ENCODE data around the gene C14orf119.

Gene C14orf119

GRCh38 chr14:23093991-23094665, 1.2 kb upstream of the C14orf119 start:
- H3K4me3 ChIP-seq (ENCODE audit: control insufficient read depth, low read depth, low read length) = peak overlapping the region; percentile 91
- TF ChIP-seq CTCF (IDR thresholded peaks at IDR 0.05; ENCODE audit: control insufficient read depth, insufficient read depth, low read depth, low read length, missing control alignments) = peak; percentile 31
- no peak for DNase-seq (ENCODE audit: low read depth)

DNA sequence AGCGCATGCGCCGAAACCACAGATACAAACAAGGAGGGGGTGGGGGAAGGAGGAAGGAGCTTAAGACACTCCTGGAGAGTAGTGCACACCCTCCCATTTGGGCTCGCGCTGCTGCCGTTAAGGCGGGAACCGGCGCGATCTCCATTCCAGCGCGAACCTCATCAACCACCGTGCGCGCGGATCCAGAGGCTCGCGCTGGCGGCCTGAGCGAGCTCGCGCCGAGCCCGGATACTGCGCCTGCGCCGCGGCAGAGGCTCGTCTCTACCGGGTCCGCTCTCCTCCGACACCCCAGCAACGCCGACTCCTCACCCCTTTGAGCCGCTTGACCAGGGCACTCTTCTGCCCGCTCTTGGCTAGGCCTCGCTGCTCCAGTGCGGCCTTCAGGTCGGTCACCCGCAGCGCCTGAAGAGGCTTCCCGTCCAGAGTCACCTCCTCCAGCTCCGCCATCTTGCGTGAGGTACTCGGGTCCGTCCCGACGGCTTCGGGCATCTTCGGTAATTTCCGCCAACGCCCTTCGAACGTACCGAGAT, 574 bp upstream of the C14orf119 start, which contains the start of gene ACIN1:
Gene ACIN1 (minus strand): TSS at position 471 of the 530 bp plus-strand sequence. CDS start 24 bp downstream, at position 447.
- DNase-seq (ENCODE audit: low read depth) = peak; percentile 55
- TF ChIP-seq CTCF (IDR thresholded peaks at IDR 0.05; ENCODE audit: control insufficient read depth, insufficient read depth, low read depth, low read length, missing control alignments) = no peak
- peak within 1 kb of the TSS; percentile 91 for H3K4me3 ChIP-seq (ENCODE audit: control insufficient read depth, low read depth, low read length)

DNA sequence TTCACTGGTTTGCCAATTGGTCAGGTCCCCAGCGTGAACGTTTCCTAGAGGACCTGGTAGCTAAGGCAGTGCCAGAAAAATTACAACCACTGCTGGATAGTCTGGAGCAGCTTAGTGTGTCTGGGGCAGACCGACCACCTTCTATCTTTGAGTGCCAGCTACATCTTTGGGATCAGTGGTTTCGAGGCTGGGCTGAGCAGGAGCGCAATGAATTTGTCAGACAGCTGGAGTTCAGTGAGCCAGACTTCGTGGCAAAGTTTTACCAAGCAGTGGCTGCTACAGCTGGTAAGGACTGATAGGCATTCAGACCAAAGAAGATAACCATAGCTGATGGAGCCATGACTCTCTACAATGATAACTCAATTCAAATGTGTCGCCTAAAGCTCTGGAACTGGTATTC, 2.5 kb downstream of the C14orf119 start:
- no peak for DNase-seq (ENCODE audit: low read depth)
- H3K4me3 ChIP-seq (ENCODE audit: control insufficient read depth, low read depth, low read length) = no peak overlapping the region
- no peak for TF ChIP-seq CTCF (IDR thresholded peaks at IDR 0.05; ENCODE audit: control insufficient read depth, insufficient read depth, low read depth, low read length, missing control alignments)

- DNase-seq (ENCODE audit: low read depth) = no peak
- H3K4me3 ChIP-seq (ENCODE audit: control insufficient read depth, low read depth, low read length) = no peak overlapping the region
- TF ChIP-seq CTCF (IDR thresholded peaks at IDR 0.05; ENCODE audit: control insufficient read depth, insufficient read depth, low read depth, low read length, missing control alignments) = no peak
These were observed 4.0 kb downstream of the C14orf119 start for GRCh38 chr14:23099212-23099861.

DNA sequence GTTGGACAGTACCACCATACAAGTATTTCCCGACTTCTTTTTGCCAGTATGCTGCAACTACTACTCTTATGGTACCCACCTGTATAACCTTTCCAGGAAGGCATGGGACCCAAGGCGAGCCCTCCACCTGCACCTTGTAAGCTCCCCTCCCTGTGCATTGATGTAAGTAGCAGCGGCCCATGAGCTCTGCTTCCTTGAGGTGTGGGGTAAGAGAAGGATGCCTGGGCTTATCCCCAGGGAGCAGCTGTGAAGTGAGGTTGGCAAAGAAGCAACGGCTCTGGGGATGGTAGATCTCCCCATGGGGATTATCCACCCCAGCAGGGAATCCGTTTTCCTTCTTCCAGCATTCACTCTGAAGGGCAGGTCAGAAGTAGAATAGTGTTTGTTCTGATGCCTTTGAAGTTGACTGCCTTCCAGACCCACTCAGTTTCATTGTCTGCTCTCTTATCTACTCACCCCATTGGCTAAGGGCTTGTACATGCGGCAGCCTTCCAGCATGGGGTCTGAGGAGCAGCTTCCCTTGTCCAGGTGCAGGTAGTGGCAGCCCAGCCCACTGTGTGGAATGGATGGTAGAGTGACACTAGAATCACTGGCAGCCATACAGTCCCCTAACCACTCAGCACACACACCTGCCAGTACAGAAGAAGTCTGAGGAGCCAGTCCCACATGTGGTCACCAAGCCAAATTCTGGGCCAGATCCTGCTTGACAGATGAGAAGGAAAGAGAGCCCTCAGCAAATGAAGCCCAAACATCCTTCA, 6.1 kb downstream of the C14orf119 start:
- TF ChIP-seq CTCF (IDR thresholded peaks at IDR 0.05; ENCODE audit: control insufficient read depth, insufficient read depth, low read depth, low read length, missing control alignments) = no peak
- no peak for DNase-seq (ENCODE audit: low read depth)
- no peak overlapping the region for H3K4me3 ChIP-seq (ENCODE audit: control insufficient read depth, low read depth, low read length)

DNA sequence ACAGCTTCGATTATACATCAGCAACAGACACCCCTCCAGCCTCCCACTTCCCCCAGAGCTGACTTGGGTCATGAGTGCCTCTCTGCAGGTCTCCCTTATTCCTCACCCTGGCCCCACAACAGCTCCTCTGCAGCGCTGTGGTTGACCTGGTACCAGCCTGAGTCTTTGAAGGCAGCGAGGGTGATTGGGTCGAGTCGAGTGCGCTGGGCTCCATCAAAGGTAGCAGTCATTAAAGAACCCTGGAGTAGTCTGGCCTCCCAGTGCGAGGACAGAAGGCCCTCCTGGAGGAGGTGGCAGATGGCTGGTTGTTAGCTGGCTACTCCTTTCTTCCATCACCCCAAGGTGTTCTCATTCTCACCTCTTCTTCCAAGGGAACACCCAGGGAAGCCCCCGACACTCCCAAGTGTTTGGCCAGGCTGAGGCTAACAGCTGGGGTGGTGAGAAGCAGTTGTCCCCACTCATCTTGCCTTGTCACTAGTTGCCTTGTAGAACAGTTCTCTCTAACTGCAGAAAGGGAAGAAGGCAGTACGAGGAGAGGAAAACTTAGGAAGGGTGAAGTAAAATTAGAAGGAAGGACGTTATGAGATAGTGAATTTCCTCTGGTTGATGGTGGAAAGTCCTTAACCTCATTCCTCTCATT, 6.8 kb downstream of the C14orf119 start:
- TF ChIP-seq CTCF (IDR thresholded peaks at IDR 0.05; ENCODE audit: control insufficient read depth, insufficient read depth, low read depth, low read length, missing control alignments) = no peak
- H3K4me3 ChIP-seq (ENCODE audit: control insufficient read depth, low read depth, low read length) = no peak overlapping the region
- no peak for DNase-seq (ENCODE audit: low read depth)
